B cell (primary cell): ENCODE data around the gene CD36. TPM values are rescaled to one million over a fixed set of nuclear protein-coding genes. Genes with fewer than 3 reads are reported as not detected.

ENCODE experiments used
- ATAC-seq: fragments of 200-7000 bp; cut with Tn5 transposase; one replicate; pipeline ENCODE4 v1.10.0; 2021; ENCODE audit warnings: low read depth, mild to moderate bottlenecking, moderate number of reproducible peaks, moderate library complexity
- CTCF ChIA-PET: fragments of 350-600 bp; sonication (Branson Sonifier 250); formaldehyde crosslinking; loops from one replicate; lab custom pipeline; 2021; ENCODE audit warnings: antibody characterized with exemption, inconsistent platforms; lab: Charles Lee
- POLR2A ChIA-PET: fragments of 350-600 bp; sonication (Branson Sonifier 250); formaldehyde crosslinking; loops from one replicate; lab custom pipeline; 2021; ENCODE audit warnings: antibody characterized with exemption; lab: Charles Lee
- DNase-seq: peaks from one replicate; pipeline ENCODE4 v3.0.0; 2013
- H2AFZ ChIP-seq: 2 replicates; pipeline ENCODE4 v1.6.1; 2012; ENCODE audit warnings: mild to moderate bottlenecking, low read depth, low read length; ENCODE audit not compliant: insufficient read depth, poor library complexity, severe bottlenecking
- H3K27ac ChIP-seq, 2 donors: 1 replicate in 1 of 2; 2 replicates in 1 of 2; pipeline ENCODE4 v1.5.1; 2012 to 2013; ENCODE audit warnings: low read length in 2 of 2, mild to moderate bottlenecking in 2 of 2, moderate library complexity in 1 of 2
- H3K27me3 ChIP-seq, 4 experiments: fragments of 200-600 bp in 1 of 4; sonication (generic) in 1 of 4; replicated peaks in 1 of 4; 1 replicate in 2 of 4; 2 replicates in 2 of 4; pipeline versions ENCODE4 v1.6.1 to v1.7.0; 2013 to 2016; ENCODE audit warnings: low read length in 3 of 4, mild to moderate bottlenecking in 2 of 4, mixed read lengths in 1 of 4, moderate library complexity in 1 of 4; ENCODE audit not compliant: insufficient read depth in 4 of 4, control insufficient read depth in 3 of 4; ENCODE audit errors: control extremely low read depth in 1 of 4
- H3K36me3 ChIP-seq, 2 experiments: replicated peaks in 1 of 2; 1 replicate in 1 of 2; 2 replicates in 1 of 2; pipeline versions ENCODE4 v1.6.1 to v1.7.1; 2013; ENCODE audit warnings: low read length in 1 of 2; ENCODE audit not compliant: insufficient read depth in 2 of 2, control insufficient read depth in 1 of 2; ENCODE audit errors: control extremely low read depth in 1 of 2, extremely low read depth in 1 of 2
- H3K4me1 ChIP-seq, 2 donors: fragments of 200-600 bp in 1 of 2; sonication (generic) in 1 of 2; 1 replicate in 1 of 2; 2 replicates in 1 of 2; pipeline versions ENCODE4 v1.5.1 to v1.6.1; 2013 to 2017; ENCODE audit warnings: low read length in 2 of 2; ENCODE audit not compliant: control insufficient read depth in 2 of 2, insufficient read depth in 2 of 2
- H3K4me2 ChIP-seq: replicated peaks from 2 replicates; pipeline ENCODE3; 2012; ENCODE audit warnings: mild to moderate bottlenecking, low read depth, low read length; ENCODE audit not compliant: poor library complexity, severe bottlenecking
- H3K4me3 ChIP-seq, 5 experiments: fragments of 200-600 bp in 1 of 5; sonication (generic) in 1 of 5; 1 replicate in 3 of 5; 2 replicates in 2 of 5; pipeline versions ENCODE4 v1.5.1 to v1.7.0; 2011 to 2016; ENCODE audit warnings: low read length in 4 of 5, mild to moderate bottlenecking in 4 of 5, low read depth in 2 of 5, control low read depth in 1 of 5, moderate library complexity in 1 of 5; ENCODE audit not compliant: insufficient read depth in 1 of 5; ENCODE audit errors: control extremely low read depth in 1 of 5, extremely low read depth in 1 of 5
- H3K79me2 ChIP-seq: fragments of 200-600 bp; sonication (generic); one replicate; pipeline ENCODE4 v1.6.0; 2016; ENCODE audit warnings: low read length; ENCODE audit not compliant: control insufficient read depth, insufficient read depth
- H3K9ac ChIP-seq: fragments of 200-600 bp; sonication (generic); 2 replicates; pipeline ENCODE4 v1.6.1; 2017; ENCODE audit warnings: mild to moderate bottlenecking, low read length, moderate library complexity
- H3K9me3 ChIP-seq, 3 donors: one replicate each; pipeline versions ENCODE4 v1.6.1 to v1.7.1; 2013; ENCODE audit warnings: low read length in 2 of 3; ENCODE audit not compliant: control insufficient read depth in 2 of 3, insufficient read depth in 1 of 3; ENCODE audit errors: control extremely low read depth in 1 of 3
- H4K20me1 ChIP-seq: 2 replicates; pipeline ENCODE4 v1.6.0; 2012; ENCODE audit warnings: mild to moderate bottlenecking, low read length; ENCODE audit not compliant: insufficient read depth, control insufficient read depth, poor library complexity, severe bottlenecking
- H3K27ac Mint-ChIP-seq: one replicate; pipeline ENCODE4 v1.8.0; 2021; ENCODE audit warnings: mixed read lengths
- H3K27me3 Mint-ChIP-seq: one replicate; pipeline ENCODE4 v1.8.0; 2021; ENCODE audit warnings: mixed read lengths
- H3K4me1 Mint-ChIP-seq: one replicate; pipeline ENCODE4 v1.8.0; 2021; ENCODE audit warnings: mixed read lengths
- H3K4me3 Mint-ChIP-seq: one replicate; pipeline ENCODE4 v1.8.0; 2021; ENCODE audit warnings: mixed read lengths
- H3K9me3 Mint-ChIP-seq: one replicate; pipeline ENCODE4 v1.8.0; 2022; ENCODE audit warnings: mixed read lengths; ENCODE audit not compliant: insufficient read depth
- CTCF ChIP-seq: fragments of 200-600 bp; IDR thresholded peaks from one replicate; pipeline ENCODE4 v1.8.0; 2022; ENCODE audit warnings: antibody characterized with exemption, mild to moderate bottlenecking
- EZH2 ChIP-seq: IDR thresholded peaks from 2 replicates; pipeline ENCODE4 v1.6.1; 2012; ENCODE audit warnings: borderline replicate concordance, low read depth, mild to moderate bottlenecking, moderate library complexity, low read length; ENCODE audit not compliant: insufficient read depth, poor library complexity, severe bottlenecking
- WGBS: methylation state at CpG from one replicate; pipeline ENCODE4 v1.1.5; 2013; ENCODE audit warnings: missing lambda C conversion rate; ENCODE audit not compliant: insufficient coverage; 5-methylcytosine and 5-hydroxymethylcytosine counted together
- intact Hi-C: fragments of 100-400 bp; cut with micrococcal nuclease; formaldehyde crosslinking; loops from one replicate; pipeline ENCODE4 v1.10.0; 2022
- polyA plus RNA-seq: library from polyadenylated mRNA; depleted of rRNA; stranded (reverse); fragments of >200 nt; gene quantifications from 2 replicates; pipeline ENCODE4 v1.2.3, GENCODE V29; 2012
- total RNA-seq, 2 donors: library from RNA; stranded (reverse); fragments of 120-200 nt in 1 of 2; gene quantifications; 1 replicate in 1 of 2; 2 replicates in 1 of 2; pipeline versions ENCODE4 v1.2.3 to v1.2.4, GENCODE V29; 2013 to 2022

CD36 gene
- total and polyA plus RNA-seq, 2 donors (not counting 1 experiment from before 2014, with no cell fraction given) = 0.37 to 2.3 TPM

- DNase-seq (no peak), ATAC-seq (no peak)
- Histone ChIP-seq H4K20me1 (no peaks in the 10 kb centered on the region), H3K27ac (no peak overlapping the region), H3K27me3 (no peaks in the 10 kb centered on the region), H2AFZ (no peak overlapping the region), H3K4me2 (no peak overlapping the region), H3K79me2 (no peaks in the 10 kb centered on the region), H3K9me3 (no peaks in the 10 kb centered on the region), H3K9ac (no peak overlapping the region), H3K4me3 (no peak overlapping the region), H3K36me3 (no peaks in the 10 kb centered on the region), H3K4me1 (no peaks in the 10 kb centered on the region)
- intact Hi-C loops = no loop called here
- TF ChIP-seq CTCF = no peak
- no peak for TF ChIP-seq EZH2
- no CpG with 5 or more reads among the region's 1 CpG for WGBS
- Mint-ChIP-seq H3K27ac (no peak overlapping the region), H3K4me3 (no peak overlapping the region), H3K4me1 (no peaks in the 10 kb centered on the region), H3K27me3 (no peaks in the 10 kb centered on the region), H3K9me3 (no peaks in the 10 kb centered on the region)
- ChIA-PET CTCF (interaction anchor here (0.7 kb wide), 1 partner anchor 94 kb away, joined by 6 read pairs; no protein-coding TSS in a partner anchor), POLR2A (no interaction called here)
Measured at GRCh38 chr7:80622541-80622940, 15.9 kb upstream of the CD36 start.

- Histone ChIP-seq H3K4me3 (no peak overlapping the region), H2AFZ (no peak overlapping the region), H3K4me1 (no peaks in the 10 kb centered on the region), H3K27me3 (no peaks in the 10 kb centered on the region), H3K4me2 (no peak overlapping the region), H3K27ac (no peak overlapping the region), H3K36me3 (no peaks in the 10 kb centered on the region), H3K79me2 (no peaks in the 10 kb centered on the region), H3K9ac (no peak overlapping the region), H3K9me3 (no peaks in the 10 kb centered on the region), H4K20me1 (no peaks in the 10 kb centered on the region)
- no peak for TF ChIP-seq CTCF
- TF ChIP-seq EZH2 = no peak
- no peaks in the 10 kb centered on the region for H3K9me3 Mint-ChIP-seq
- no peak for ATAC-seq
- ChIA-PET CTCF (no interaction called here), POLR2A (no interaction called here)
- intact Hi-C loops = no loop called here
- 80% methylated on average over 2 of the region's 3 CpGs for WGBS
- no peaks in the 10 kb centered on the region for H3K4me1 Mint-ChIP-seq
- no peak overlapping the region for H3K4me3 Mint-ChIP-seq
- DNase-seq = no peak
- H3K27ac Mint-ChIP-seq = no peak overlapping the region
- H3K27me3 Mint-ChIP-seq = no peaks in the 10 kb centered on the region
Measured at GRCh38 chr7:80623503-80624252, 14.8 kb upstream of the CD36 start.
